WI38 (cell line): ENCODE measurements around the gene MRPS35.
A peak's percentile ranks its signal among the peaks of the same experiment; 100 is the strongest.

Source experiments
- H3K4me3 ChIP-seq: 2 replicates; pipeline ENCODE4 v1.5.1; 2011; ENCODE audit warnings: low read depth, mild to moderate bottlenecking, control low read depth, low read length
- TF ChIP-seq, protein P1 (sequence below): IDR thresholded peaks from 2 replicates; pipeline ENCODE4 v1.5.1; 2012; ENCODE audit warnings: low read depth, mild to moderate bottlenecking, control low read depth, low read length

The MRPS35 gene

DNA sequence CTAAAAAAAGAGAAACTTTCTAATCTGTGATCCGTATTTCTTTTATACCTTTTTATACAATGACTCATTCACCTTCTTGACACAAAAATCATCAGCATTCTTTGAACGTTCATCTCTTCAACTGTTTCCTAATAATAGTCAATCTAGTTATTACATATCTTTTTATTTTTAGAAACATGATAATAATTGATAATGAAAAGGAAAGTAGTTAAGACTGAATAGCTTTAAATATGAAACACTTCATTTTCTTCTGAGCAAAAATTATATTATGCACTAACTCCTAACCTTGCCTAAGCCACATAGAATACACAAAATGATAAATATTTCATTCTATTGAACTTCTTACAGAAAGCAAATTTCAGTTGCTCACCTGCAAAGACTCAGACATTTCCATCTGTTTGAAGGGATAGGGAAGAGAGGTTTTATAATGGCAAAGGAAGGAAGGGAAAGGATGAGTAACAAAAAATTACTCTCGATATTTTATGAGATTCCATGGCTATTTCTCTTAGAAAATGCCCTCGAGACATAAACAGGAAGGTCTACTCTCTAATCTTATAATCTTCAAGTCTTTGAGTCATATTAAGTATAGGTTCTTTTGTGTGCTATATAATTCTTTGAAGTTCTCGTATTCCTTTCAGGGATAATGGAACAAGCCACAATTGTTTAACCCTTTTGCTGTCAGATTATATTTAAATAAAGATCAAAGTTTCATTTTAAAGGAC, 61.9 kb downstream of the MRPS35 start:
- TF ChIP-seq, protein P1, sequence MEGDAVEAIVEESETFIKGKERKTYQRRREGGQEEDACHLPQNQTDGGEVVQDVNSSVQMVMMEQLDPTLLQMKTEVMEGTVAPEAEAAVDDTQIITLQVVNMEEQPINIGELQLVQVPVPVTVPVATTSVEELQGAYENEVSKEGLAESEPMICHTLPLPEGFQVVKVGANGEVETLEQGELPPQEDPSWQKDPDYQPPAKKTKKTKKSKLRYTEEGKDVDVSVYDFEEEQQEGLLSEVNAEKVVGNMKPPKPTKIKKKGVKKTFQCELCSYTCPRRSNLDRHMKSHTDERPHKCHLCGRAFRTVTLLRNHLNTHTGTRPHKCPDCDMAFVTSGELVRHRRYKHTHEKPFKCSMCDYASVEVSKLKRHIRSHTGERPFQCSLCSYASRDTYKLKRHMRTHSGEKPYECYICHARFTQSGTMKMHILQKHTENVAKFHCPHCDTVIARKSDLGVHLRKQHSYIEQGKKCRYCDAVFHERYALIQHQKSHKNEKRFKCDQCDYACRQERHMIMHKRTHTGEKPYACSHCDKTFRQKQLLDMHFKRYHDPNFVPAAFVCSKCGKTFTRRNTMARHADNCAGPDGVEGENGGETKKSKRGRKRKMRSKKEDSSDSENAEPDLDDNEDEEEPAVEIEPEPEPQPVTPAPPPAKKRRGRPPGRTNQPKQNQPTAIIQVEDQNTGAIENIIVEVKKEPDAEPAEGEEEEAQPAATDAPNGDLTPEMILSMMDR = no peak

DNA sequence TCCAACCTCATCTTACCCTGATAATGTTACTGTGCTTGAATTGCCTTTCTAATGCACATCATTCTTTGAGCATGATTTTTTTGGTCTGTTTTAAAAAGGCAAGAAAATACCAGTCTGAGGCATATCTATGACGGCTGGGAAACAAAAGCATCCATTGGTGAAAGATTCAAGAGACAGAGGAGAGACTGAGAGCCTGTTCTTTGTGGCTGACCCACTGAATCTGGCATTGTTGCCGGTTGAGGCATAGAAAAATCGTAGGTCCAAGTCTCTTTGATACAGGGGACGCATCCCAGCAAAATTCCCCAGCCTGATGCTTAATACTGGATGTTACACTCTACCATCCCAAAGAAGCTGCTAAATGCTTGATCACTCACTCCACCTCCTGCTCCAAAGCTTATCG, 66.5 kb downstream of the MRPS35 start:
- TF ChIP-seq, protein P1 = no peak
- no peak overlapping the region for H3K4me3 ChIP-seq

More for the DNA sequence above, 61.9 kb downstream of the MRPS35 start:
- no peak overlapping the region for H3K4me3 ChIP-seq

DNA sequence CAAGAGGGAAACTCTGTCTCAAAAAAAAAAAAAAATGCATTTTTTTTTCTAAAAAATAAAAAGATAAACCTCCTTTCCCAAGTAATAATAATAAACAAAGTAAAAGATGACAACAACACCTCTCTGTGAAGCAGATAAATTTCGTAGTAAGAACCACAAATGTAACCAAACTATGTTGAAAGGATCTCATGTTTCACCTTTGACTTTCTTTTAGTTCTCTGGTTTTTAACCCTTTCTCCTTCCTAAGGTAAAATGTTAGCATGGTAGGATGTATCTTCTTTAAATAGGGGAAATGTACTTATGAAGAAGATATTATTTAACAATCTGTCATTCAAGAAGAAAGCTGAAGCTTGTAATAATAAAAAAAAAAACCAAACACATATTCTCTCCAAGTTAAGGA, 67.6 kb downstream of the MRPS35 start:
- no peak overlapping the region for H3K4me3 ChIP-seq
- TF ChIP-seq, protein P1 = no peak

DNA sequence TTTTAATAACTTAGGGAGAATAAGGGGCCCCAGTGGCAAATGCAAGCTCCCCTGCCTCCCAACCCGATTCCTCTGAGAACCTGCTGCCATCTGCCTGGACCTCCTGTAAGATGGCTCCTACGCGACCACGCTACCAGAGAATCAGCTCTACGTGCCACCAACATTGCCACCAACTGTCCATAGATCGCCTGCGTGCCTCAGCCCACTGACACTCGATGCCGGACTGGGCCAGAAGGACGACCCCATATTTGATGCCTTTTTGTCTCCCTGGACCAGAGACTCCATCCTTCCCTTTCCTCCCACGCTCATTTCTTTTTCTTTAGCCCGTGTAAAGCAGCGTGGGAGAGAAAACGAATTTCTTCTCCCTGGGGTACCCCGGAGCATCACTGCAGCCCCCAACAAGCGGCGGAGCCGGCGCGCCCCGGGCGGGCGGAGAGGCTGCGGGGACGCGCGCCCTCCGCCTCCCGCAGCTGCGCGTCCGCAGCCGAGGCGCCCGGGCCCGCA, 68.8 kb downstream of the MRPS35 start:
- TF ChIP-seq, protein P1 = no peak
- H3K4me3 ChIP-seq = peak overlapping the region; percentile 85

DNA sequence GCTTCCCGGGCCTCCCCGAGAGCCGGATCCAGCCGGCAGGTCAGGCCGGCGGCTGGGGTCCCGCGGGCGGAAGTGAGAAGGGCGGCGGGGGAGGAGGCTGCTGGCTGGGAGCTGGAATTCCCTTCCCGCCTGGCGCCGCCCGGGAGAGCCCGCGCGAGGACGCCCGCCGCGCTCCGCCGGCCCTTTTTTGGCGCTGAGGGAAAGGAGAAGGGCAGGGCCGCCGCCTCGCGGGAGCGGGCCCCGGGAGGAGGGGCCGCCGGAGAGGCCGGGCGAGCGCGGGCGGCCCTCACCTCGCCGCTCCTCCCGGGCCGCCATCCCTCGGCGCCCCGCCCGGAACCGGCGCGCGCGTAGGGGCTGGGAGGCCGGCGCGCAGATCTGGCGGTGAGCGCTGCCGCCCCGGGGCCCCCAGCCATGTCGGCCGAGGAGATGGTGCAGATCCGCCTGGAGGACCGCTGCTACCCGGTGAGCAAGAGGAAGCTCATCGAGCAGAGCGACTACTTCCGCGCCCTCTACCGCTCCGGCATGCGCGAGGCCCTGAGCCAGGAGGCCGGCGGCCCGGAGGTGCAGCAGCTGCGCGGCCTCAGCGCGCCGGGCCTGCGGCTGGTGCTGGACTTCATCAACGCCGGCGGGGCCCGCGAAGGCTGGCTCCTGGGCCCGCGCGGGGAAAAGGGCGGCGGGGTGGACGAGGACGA, 69.4 kb downstream of the MRPS35 start, which contains the start of the genes KLHL42 and MANSC4:
KLHL42 (plus strand) TSS at position 314 of the 692 bp plus-strand sequence; CDS start at position 412, 98 bp downstream.
MANSC4 (minus strand) TSS at position 317 of the 692 bp plus-strand sequence. CDS start 8,960 bp downstream, outside the sequence.
- TF ChIP-seq, protein P1 = no peak
- peak within 1 kb of the TSS; percentile 85 for H3K4me3 ChIP-seq

DNA sequence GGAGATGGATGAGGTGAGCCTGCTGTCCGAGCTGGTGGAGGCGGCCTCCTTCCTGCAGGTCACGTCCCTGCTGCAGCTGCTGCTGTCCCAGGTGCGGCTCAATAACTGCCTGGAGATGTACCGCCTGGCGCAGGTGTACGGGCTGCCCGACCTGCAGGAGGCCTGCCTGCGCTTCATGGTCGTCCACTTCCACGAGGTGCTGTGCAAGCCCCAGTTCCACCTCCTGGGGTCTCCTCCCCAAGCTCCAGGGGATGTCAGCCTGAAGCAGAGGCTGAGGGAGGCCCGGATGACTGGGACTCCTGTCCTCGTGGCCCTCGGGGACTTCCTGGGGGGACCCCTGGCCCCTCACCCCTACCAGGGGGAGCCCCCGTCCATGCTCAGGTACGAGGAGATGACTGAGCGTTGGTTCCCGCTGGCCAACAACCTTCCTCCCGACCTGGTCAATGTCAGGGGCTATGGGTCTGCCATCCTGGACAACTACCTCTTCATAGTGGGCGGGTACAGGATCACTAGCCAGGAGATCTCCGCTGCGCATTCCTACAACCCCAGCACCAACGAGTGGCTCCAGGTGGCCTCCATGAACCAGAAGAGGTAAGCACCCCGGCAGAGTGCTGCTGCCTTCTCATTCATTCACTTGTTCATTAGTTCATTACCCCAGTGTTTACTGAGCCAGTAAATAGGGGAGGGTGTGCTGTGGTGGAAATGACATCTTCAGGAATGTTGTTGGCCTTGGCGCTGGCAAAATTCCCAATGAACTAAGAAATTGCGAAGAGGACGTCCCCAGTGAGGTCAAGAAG, 70.2 kb downstream of the MRPS35 start:
- H3K4me3 ChIP-seq = peak overlapping the region; percentile 85
- TF ChIP-seq, protein P1 = no peak
